ENCODE results near the gene IKZF4.
"Not testable (repeated sequence)": the region's sequence is repeated elsewhere in the genome, so short reads cannot be mapped to it uniquely, and the experiment has no call there.

GRCh38 chr12:56077966-56078365, 57.1 kb downstream of the IKZF4 start:
- TF ChIP-seq CTCF (IDR thresholded peaks at IDR 0.05; ENCODE audit: borderline replicate concordance, extremely low read depth, low read length, poor library complexity, severe bottlenecking); EZH2 (IDR thresholded peaks at IDR 0.05; ENCODE audit: borderline replicate concordance, low read depth, low read length, severe bottlenecking): not testable (repeated sequence)

Data from DND-41 (cell line).